Fibroblast of lung (primary cell): ENCODE results near the gene RDH16. TPM values are rescaled to one million over a fixed set of nuclear protein-coding genes. Genes with fewer than 3 reads are reported as not detected.

Experiments
- DNase-seq, 2 donors: peaks; one replicate each; pipeline versions ENCODE4 v3.0.0 to v3.0.0-alpha.2; 2010; ENCODE audit warnings: low read depth in 2 of 2
- H2AFZ ChIP-seq: 2 replicates; pipeline ENCODE4 v1.5.1; 2012; ENCODE audit warnings: low read length, control low read depth, inconsistent platforms
- H3K27ac ChIP-seq: 2 replicates; pipeline ENCODE4 v1.5.1; 2011; ENCODE audit warnings: low read length, control low read depth; ENCODE audit not compliant: insufficient read depth
- H3K27me3 ChIP-seq: 2 replicates; pipeline ENCODE4 v1.5.1; 2011; ENCODE audit warnings: mild to moderate bottlenecking, low read length; ENCODE audit not compliant: control insufficient read depth, insufficient read depth
- H3K36me3 ChIP-seq: 2 replicates; pipeline ENCODE4 v1.5.1; 2011; ENCODE audit warnings: low read length; ENCODE audit not compliant: control insufficient read depth, insufficient read depth
- H3K4me1 ChIP-seq: 2 replicates; pipeline ENCODE4 v1.5.1; 2011; ENCODE audit warnings: low read length; ENCODE audit not compliant: control insufficient read depth, insufficient read depth; ENCODE audit errors: extremely low read depth
- H3K4me2 ChIP-seq: 2 replicates; pipeline ENCODE4 v1.5.1; 2011; ENCODE audit warnings: low read length, control low read depth; ENCODE audit not compliant: insufficient read depth; ENCODE audit errors: extremely low read depth
- H3K4me3 ChIP-seq, 4 experiments: fragments of 200-600 bp in 1 of 4; sonication (generic) in 1 of 4; replicated peaks in 1 of 4; 2 replicates each; pipeline ENCODE4 v1.5.1; 2011 to 2016; ENCODE audit warnings: low read length in 4 of 4, low read depth in 3 of 4, mild to moderate bottlenecking in 3 of 4, control low read depth in 2 of 4, inconsistent platforms in 1 of 4, mixed read lengths in 1 of 4; ENCODE audit not compliant: insufficient read depth in 1 of 4; ENCODE audit errors: control extremely low read depth in 1 of 4
- H3K79me2 ChIP-seq: 2 replicates; pipeline ENCODE4 v1.5.1; 2012; ENCODE audit warnings: mild to moderate bottlenecking, low read length, inconsistent platforms; ENCODE audit not compliant: control insufficient read depth, insufficient read depth
- H3K9ac ChIP-seq: 2 replicates; pipeline ENCODE4 v1.5.1; 2011; ENCODE audit warnings: mild to moderate bottlenecking, low read length, control low read depth; ENCODE audit not compliant: insufficient read depth
- H3K9me3 ChIP-seq: 2 replicates; pipeline ENCODE4 v1.5.1; 2012; ENCODE audit warnings: low read depth, low read length; ENCODE audit not compliant: control insufficient read depth, insufficient read depth
- H4K20me1 ChIP-seq: 2 replicates; pipeline ENCODE4 v1.5.1; 2011; ENCODE audit warnings: low read length; ENCODE audit not compliant: control insufficient read depth, insufficient read depth; ENCODE audit errors: extremely low read depth
- CTCF ChIP-seq, 2 donors: IDR thresholded peaks in 1 of 2; conservative IDR thresholded peaks in 1 of 2; 1 replicate in 1 of 2; 2 replicates in 1 of 2; pipeline ENCODE4 v1.5.1; 2011 to 2012; ENCODE audit warnings: low read length in 2 of 2, control low read depth in 1 of 2, inconsistent platforms in 1 of 2, low read depth in 1 of 2, mild to moderate bottlenecking in 1 of 2
- EZH2 ChIP-seq: IDR thresholded peaks from 2 replicates; pipeline ENCODE4 v1.5.1; 2012; ENCODE audit warnings: low read length, control low read depth, mild to moderate bottlenecking; ENCODE audit errors: missing control alignments
- polyA plus RNA-seq, 2 donors: library from polyadenylated mRNA; depleted of rRNA in 1 of 2; stranded (reverse) in 1 of 2; unstranded in 1 of 2; fragments of >200 nt; gene quantifications; 2 replicates each; pipeline ENCODE4 v1.2.1, GENCODE V29; 2011 to 2012; ENCODE audit warnings: missing spikeins in 1 of 2
- total RNA-seq: library from RNA; depleted of rRNA; stranded (reverse); fragments of >200 nt; gene quantifications from 2 replicates; pipeline ENCODE4 v1.2.1, GENCODE V29; 2014

Gene RDH16
- total and polyA plus RNA-seq, 2 donors (not counting 1 experiment from before 2014, with no cell fraction given) = 0.17 TPM; not detected in 1

- Histone ChIP-seq H3K4me3 (no peak overlapping the region), H3K36me3 (no peaks in the 10 kb centered on the region), H2AFZ (no peak overlapping the region), H3K4me1 (no peaks in the 10 kb centered on the region), H3K9me3 (no peaks in the 10 kb centered on the region), H3K4me2 (no peak overlapping the region), H4K20me1 (no peaks in the 10 kb centered on the region), H3K9ac (no peak overlapping the region), H3K79me2 (no peaks in the 10 kb centered on the region), H3K27me3 (peaks cover 4% of the 10 kb centered on the region), H3K27ac (no peak overlapping the region)
- no peak for TF ChIP-seq EZH2
- no peak for TF ChIP-seq CTCF (conservative IDR thresholded peaks at IDR 0.05 in 1 of 2, IDR thresholded peaks at IDR 0.05 in 1 of 2; ENCODE audit: low read depth in 1 of 2, low read length in 2 of 2)
- no peak for DNase-seq
Measured at GRCh38 chr12:56935157-56935556, 22.3 kb downstream of the RDH16 start.

DNA sequence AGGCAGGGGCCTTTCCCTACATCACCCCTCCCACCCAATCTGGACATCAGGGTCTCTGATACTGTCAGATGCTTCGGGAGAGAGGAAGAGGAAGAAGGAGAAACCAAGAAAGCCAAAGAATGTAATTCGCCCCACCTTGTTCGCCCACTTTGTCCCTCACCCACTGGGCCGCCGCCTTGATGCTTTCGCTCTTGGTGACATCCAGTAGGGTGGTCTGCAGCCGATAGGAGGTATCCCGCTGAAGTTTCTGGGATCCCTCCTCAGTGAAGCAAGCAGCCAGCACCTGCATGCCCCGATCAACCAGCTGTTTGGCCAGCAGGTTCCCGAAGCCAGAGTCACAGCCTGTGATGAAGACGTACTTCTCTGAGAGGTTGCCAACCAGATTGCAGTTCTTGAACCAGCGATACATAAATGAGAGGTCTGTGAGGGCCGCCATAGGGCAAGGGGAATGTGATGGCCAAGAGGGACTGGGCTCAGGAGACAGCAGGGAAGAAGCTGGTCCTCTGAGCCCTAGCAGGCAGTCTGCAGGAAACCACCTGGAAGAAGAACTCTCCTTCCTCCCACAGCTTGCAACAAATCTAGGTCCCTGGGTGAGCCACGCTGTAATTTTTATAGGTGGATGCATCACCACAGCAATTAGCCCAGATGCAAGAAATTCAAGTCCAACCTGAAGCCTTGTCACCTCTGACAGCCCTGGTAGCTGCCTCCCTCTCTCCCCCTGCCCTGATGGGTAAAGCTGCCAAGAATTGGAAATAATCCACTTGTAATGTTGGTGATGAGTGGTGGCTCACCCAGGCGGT, 23.4 kb downstream of the RDH16 start, which contains the start of gene SDR9C7:
TSS of gene SDR9C7 (minus strand) at position 583 of the 800 bp plus-strand sequence. CDS start at position 436, 147 bp downstream.
- no peaks in the 10 kb centered on the region for H3K4me1 ChIP-seq
- no peak for DNase-seq
- peaks cover 4% of the 10 kb centered on the region for H3K27me3 ChIP-seq
- no peak within 1 kb of the TSS for H3K4me2 ChIP-seq
- H3K79me2 ChIP-seq = no peaks in the 10 kb centered on the region
- H3K36me3 ChIP-seq = no peaks in the 10 kb centered on the region
- TF ChIP-seq CTCF (conservative IDR thresholded peaks at IDR 0.05 in 1 of 2, IDR thresholded peaks at IDR 0.05 in 1 of 2; ENCODE audit: low read depth in 1 of 2, low read length in 2 of 2) = no peak
- TF ChIP-seq EZH2 = no peak
- no peak within 1 kb of the TSS for H3K4me3 ChIP-seq
- H2AFZ ChIP-seq = no peak within 1 kb of the TSS
- no peaks in the 10 kb centered on the region for H3K9me3 ChIP-seq
- no peak within 1 kb of the TSS for H3K9ac ChIP-seq
- no peaks in the 10 kb centered on the region for H4K20me1 ChIP-seq
- H3K27ac ChIP-seq = no peak within 1 kb of the TSS

GRCh38 chr12:56932867-56933266, 24.5 kb downstream of the RDH16 start:
- TF ChIP-seq EZH2 = no peak
- TF ChIP-seq CTCF (conservative IDR thresholded peaks at IDR 0.05 in 1 of 2, IDR thresholded peaks at IDR 0.05 in 1 of 2; ENCODE audit: low read depth in 1 of 2, low read length in 2 of 2) = no peak
- no peaks in the 10 kb centered on the region for H4K20me1 ChIP-seq
- no peaks in the 10 kb centered on the region for H3K9me3 ChIP-seq
- no peaks in the 10 kb centered on the region for H3K4me1 ChIP-seq
- no peak overlapping the region for H3K4me2 ChIP-seq
- H3K4me3 ChIP-seq = no peak overlapping the region
- H3K27ac ChIP-seq = no peak overlapping the region
- no peak overlapping the region for H2AFZ ChIP-seq
- H3K79me2 ChIP-seq = no peaks in the 10 kb centered on the region
- peaks cover 4% of the 10 kb centered on the region for H3K27me3 ChIP-seq
- no peak for DNase-seq
- H3K36me3 ChIP-seq = no peaks in the 10 kb centered on the region
- H3K9ac ChIP-seq = no peak overlapping the region
